ACC112 (cell line): Measurements from ENCODE around the gene LENG1.

Experiments
- H2AFZ ChIP-seq: fragments of 200-600 bp; sonication (generic); one replicate; pipeline ENCODE4 v1.6.0; 2017; ENCODE audit warnings: antibody characterized with exemption, low read length; ENCODE audit not compliant: unreplicated experiment
- H3K27ac ChIP-seq: fragments of 200-600 bp; sonication (generic); 2 replicates; pipeline ENCODE4 v1.5.1; 2014; ENCODE audit warnings: low read depth, mild to moderate bottlenecking, antibody characterized with exemption, low read length, moderate library complexity
- H3K27me3 ChIP-seq: fragments of 200-600 bp; sonication (generic); 2 replicates; pipeline ENCODE4 v1.6.1; 2014; ENCODE audit warnings: mild to moderate bottlenecking, antibody characterized with exemption, low read length, moderate library complexity, mixed read lengths; ENCODE audit not compliant: insufficient read depth
- H3K36me3 ChIP-seq: fragments of 200-600 bp; sonication (generic); 2 replicates; pipeline ENCODE4 v1.6.1; 2016; ENCODE audit warnings: mild to moderate bottlenecking, antibody characterized with exemption, low read length, moderate library complexity, mixed read lengths; ENCODE audit not compliant: insufficient read depth
- H3K4me1 ChIP-seq: fragments of 200-600 bp; sonication (generic); one replicate; pipeline ENCODE4 v1.6.1; 2016; ENCODE audit warnings: low read length, mixed read lengths; ENCODE audit not compliant: insufficient read depth, unreplicated experiment, control insufficient read depth
- H3K4me3 ChIP-seq: fragments of 200-600 bp; sonication (generic); 2 replicates; pipeline ENCODE4 v1.5.1; 2014; ENCODE audit warnings: mild to moderate bottlenecking, low read depth, low read length
- H3K79me2 ChIP-seq: fragments of 200-600 bp; sonication (generic); one replicate; pipeline ENCODE4 v1.6.0; 2016; ENCODE audit warnings: low read length; ENCODE audit not compliant: control insufficient read depth, unreplicated experiment, insufficient read depth

The LENG1 gene

GRCh38 chr19:54152267-54152666 lies 7.3 kb downstream of the LENG1 start:
- Histone ChIP-seq H3K27me3 (no peaks in the 10 kb centered on the region), H3K4me1 (no peaks in the 10 kb centered on the region), H3K27ac (no peak overlapping the region), H3K4me3 (no peak overlapping the region), H3K36me3 (no peaks in the 10 kb centered on the region; the same call in 1 of the 2 replicates), H3K79me2 (no peaks in the 10 kb centered on the region), H2AFZ (no peak overlapping the region)

GRCh38 chr19:54151362-54152035 lies 8.0 kb downstream of the LENG1 start:
- Histone ChIP-seq H3K36me3 (no peaks in the 10 kb centered on the region; the same call in 1 of the 2 replicates), H3K27ac (no peak overlapping the region)

GRCh38 chr19:54149021-54149812 lies 10.3 kb downstream of the LENG1 start:
- H3K79me2 ChIP-seq: no peaks in the 10 kb centered on the region
- H3K27me3 ChIP-seq: no peaks in the 10 kb centered on the region
- no peaks in the 10 kb centered on the region for H3K36me3 ChIP-seq
- no peak overlapping the region for H2AFZ ChIP-seq
- H3K4me1 ChIP-seq: no peaks in the 10 kb centered on the region
- H3K27ac ChIP-seq: no peak overlapping the region
- no peak overlapping the region for H3K4me3 ChIP-seq

More at GRCh38 chr19:54151362-54152035, 8.0 kb downstream of the LENG1 start:
- Histone ChIP-seq H2AFZ (no peak overlapping the region), H3K4me3 (no peak overlapping the region), H3K79me2 (no peaks in the 10 kb centered on the region), H3K27me3 (no peaks in the 10 kb centered on the region), H3K4me1 (no peaks in the 10 kb centered on the region)

GRCh38 chr19:54148158-54148557 lies 11.4 kb downstream of the LENG1 start:
- no peak overlapping the region for H2AFZ ChIP-seq
- H3K27ac ChIP-seq: no peak overlapping the region
- no peaks in the 10 kb centered on the region for H3K4me1 ChIP-seq
- no peaks in the 10 kb centered on the region for H3K27me3 ChIP-seq
- no peaks in the 10 kb centered on the region for H3K79me2 ChIP-seq
- 0 out of 2 replicates have a peak, but pooled peaks cover under 1% of the 10 kb centered on the region for H3K36me3 ChIP-seq
- no peak overlapping the region for H3K4me3 ChIP-seq

GRCh38 chr19:54147676-54148075 lies 11.8 kb downstream of the LENG1 start:
- H3K36me3 ChIP-seq: 0 out of 2 replicates have a peak, but pooled peaks cover 3% of the 10 kb centered on the region
- H3K79me2 ChIP-seq: peaks cover 1% of the 10 kb centered on the region
- H3K4me3 ChIP-seq: no peak overlapping the region
- no peaks in the 10 kb centered on the region for H3K4me1 ChIP-seq
- H3K27me3 ChIP-seq: no peaks in the 10 kb centered on the region
- no peak overlapping the region for H2AFZ ChIP-seq
- H3K27ac ChIP-seq: no peak overlapping the region

GRCh38 chr19:54145541-54146158 lies 13.9 kb downstream of the LENG1 start:
- H2AFZ ChIP-seq: no peak overlapping the region
- H3K36me3 ChIP-seq: 0 out of 2 replicates have a peak, but pooled peaks cover 3% of the 10 kb centered on the region
- H3K4me3 ChIP-seq: no peak overlapping the region
- no peak overlapping the region for H3K27ac ChIP-seq
- H3K27me3 ChIP-seq: no peaks in the 10 kb centered on the region
- H3K79me2 ChIP-seq: peaks cover 18% of the 10 kb centered on the region
- H3K4me1 ChIP-seq: no peaks in the 10 kb centered on the region

GRCh38 chr19:54142166-54142780 lies 17.2 kb downstream of the LENG1 start:
- no peaks in the 10 kb centered on the region for H3K27me3 ChIP-seq
- H3K4me1 ChIP-seq: no peaks in the 10 kb centered on the region
- H2AFZ ChIP-seq: no peak overlapping the region
- H3K27ac ChIP-seq: no peak overlapping the region
- 0 out of 2 replicates have a peak, but pooled peaks cover 3% of the 10 kb centered on the region for H3K36me3 ChIP-seq
- no peak overlapping the region for H3K4me3 ChIP-seq
- H3K79me2 ChIP-seq: peaks cover 47% of the 10 kb centered on the region

GRCh38 chr19:54141356-54141755 lies 18.2 kb downstream of the LENG1 start:
- 0 out of 2 replicates have a peak, but pooled peaks cover 3% of the 10 kb centered on the region for H3K36me3 ChIP-seq
- no peaks in the 10 kb centered on the region for H3K27me3 ChIP-seq
- no peak overlapping the region for H3K4me3 ChIP-seq
- H2AFZ ChIP-seq: no peak overlapping the region
- no peak overlapping the region for H3K27ac ChIP-seq
- peaks cover 47% of the 10 kb centered on the region for H3K79me2 ChIP-seq
- H3K4me1 ChIP-seq: no peaks in the 10 kb centered on the region

GRCh38 chr19:54138489-54139256 lies 20.8 kb downstream of the LENG1 start:
- H3K36me3 ChIP-seq: 0 out of 2 replicates have a peak, but pooled peaks cover 3% of the 10 kb centered on the region
- H3K79me2 ChIP-seq: peaks cover 47% of the 10 kb centered on the region
- H3K4me3 ChIP-seq: peak overlapping the region; percentile 93
- H3K27ac ChIP-seq: no peak overlapping the region
- no peaks in the 10 kb centered on the region for H3K27me3 ChIP-seq
- no peaks in the 10 kb centered on the region for H3K4me1 ChIP-seq
- H2AFZ ChIP-seq: no peak overlapping the region
